OCI-LY3 (cell line): Measurements from ENCODE around the gene PCGF1.

Source experiments
- CTCF ChIP-seq: fragments of 200-600, 300-600 bp; sonication (generic); IDR thresholded peaks from 2 replicates; pipeline ENCODE4 v1.5.1; 2014; ENCODE audit warnings: antibody characterized with exemption, low read length, low read depth
- EZH2phosphoT487 ChIP-seq: fragments of 200-600 bp; shearing (Covaris generic); IDR thresholded peaks from 2 replicates; pipeline ENCODE4 v1.6.1; 2018; ENCODE audit warnings: antibody characterized with exemption, mixed run types, low read depth

GRCh38 chr2:74538881-74539339 is 31.4 kb upstream of the PCGF1 start:
- TF ChIP-seq CTCF: no peak
- TF ChIP-seq EZH2phosphoT487: no peak
